Body of pancreas (tissue), 4 donors: ENCODE data around the gene DNM2. TPM values are rescaled to one million over a fixed set of nuclear protein-coding genes. Genes with fewer than 3 reads are reported as not detected.
A peak's percentile ranks its signal among the peaks of the same experiment; 100 is the strongest.

Experiments
- ATAC-seq: fragments of 150-250 bp; one replicate; pipeline ENCODE4 v1.9.1; 2016
- DNase-seq, 4 donors: peaks; one replicate each; pipeline ENCODE4 v3.0.0-alpha.2; 2019
- H3K27ac ChIP-seq, 4 donors: fragments of 200-600 bp; sonication (generic); 1 replicate in 3 of 4; 2 replicates in 1 of 4; pipeline versions ENCODE4 v1.5.1 to v1.6.1; 2016 to 2019; ENCODE audit warnings: mild to moderate bottlenecking in 1 of 4, mixed read lengths in 1 of 4, moderate library complexity in 1 of 4
- H3K27me3 ChIP-seq, 2 donors: fragments of 200-600 bp; sonication (generic); one replicate each; pipeline ENCODE4 v1.6.0; 2016; ENCODE audit warnings: mild to moderate bottlenecking in 1 of 2
- H3K36me3 ChIP-seq, 2 donors: fragments of 200-600 bp; sonication (generic); replicated peaks in 1 of 2; 2 replicates each; pipeline ENCODE4 v1.5.1; 2016; ENCODE audit warnings: low read depth in 2 of 2; ENCODE audit not compliant: insufficient read depth in 1 of 2
- H3K4me1 ChIP-seq: fragments of 200-600 bp; sonication (generic); one replicate; pipeline ENCODE4 v1.6.0; 2016
- H3K4me3 ChIP-seq, 2 donors: fragments of 200-600 bp; sonication (generic); 1 replicate in 1 of 2; 2 replicates in 1 of 2; pipeline ENCODE4 v1.5.1; 2016 to 2019
- H3K9me3 ChIP-seq, 3 donors: fragments of 200-600 bp; sonication (generic); 1 replicate in 2 of 3; 2 replicates in 1 of 3; pipeline ENCODE4 v1.5.1; 2016
- POLR2A ChIP-seq, 3 donors: fragments of 450-650 bp; IDR thresholded peaks; one replicate each; pipeline ENCODE4 v1.6.1; 2016; ENCODE audit warnings: antibody characterized with exemption in 3 of 3, mild to moderate bottlenecking in 2 of 3
- WGBS, 2 donors: methylation state at CpG; one replicate each; pipeline ENCODE4 v1.1.5; 2017; 5-methylcytosine and 5-hydroxymethylcytosine counted together
- intact Hi-C: fragments of 100-400 bp; cut with DNase I; formaldehyde crosslinking; loops from one replicate; pipeline ENCODE4 v1.15.1; 2023
- total RNA-seq, 2 donors: library from RNA; depleted of rRNA; stranded (reverse); fragments of >200 nt; gene quantifications; one replicate each; pipeline ENCODE4 v1.1.0, GENCODE V29; 2016
- TF ChIP-seq, protein P1 (sequence below), 7 experiments: fragments of 450-650 bp in 4 of 7; fragments of 200-600 bp in 3 of 7; sonication (generic) in 3 of 7; IDR thresholded peaks; one replicate each; pipeline ENCODE4 v1.5.1; 2016 to 2019; ENCODE audit warnings: antibody characterized with exemption in 7 of 7

DNM2 gene
- total RNA-seq, 2 donors from 2014 or later = 98.6 to 158 TPM

DNA sequence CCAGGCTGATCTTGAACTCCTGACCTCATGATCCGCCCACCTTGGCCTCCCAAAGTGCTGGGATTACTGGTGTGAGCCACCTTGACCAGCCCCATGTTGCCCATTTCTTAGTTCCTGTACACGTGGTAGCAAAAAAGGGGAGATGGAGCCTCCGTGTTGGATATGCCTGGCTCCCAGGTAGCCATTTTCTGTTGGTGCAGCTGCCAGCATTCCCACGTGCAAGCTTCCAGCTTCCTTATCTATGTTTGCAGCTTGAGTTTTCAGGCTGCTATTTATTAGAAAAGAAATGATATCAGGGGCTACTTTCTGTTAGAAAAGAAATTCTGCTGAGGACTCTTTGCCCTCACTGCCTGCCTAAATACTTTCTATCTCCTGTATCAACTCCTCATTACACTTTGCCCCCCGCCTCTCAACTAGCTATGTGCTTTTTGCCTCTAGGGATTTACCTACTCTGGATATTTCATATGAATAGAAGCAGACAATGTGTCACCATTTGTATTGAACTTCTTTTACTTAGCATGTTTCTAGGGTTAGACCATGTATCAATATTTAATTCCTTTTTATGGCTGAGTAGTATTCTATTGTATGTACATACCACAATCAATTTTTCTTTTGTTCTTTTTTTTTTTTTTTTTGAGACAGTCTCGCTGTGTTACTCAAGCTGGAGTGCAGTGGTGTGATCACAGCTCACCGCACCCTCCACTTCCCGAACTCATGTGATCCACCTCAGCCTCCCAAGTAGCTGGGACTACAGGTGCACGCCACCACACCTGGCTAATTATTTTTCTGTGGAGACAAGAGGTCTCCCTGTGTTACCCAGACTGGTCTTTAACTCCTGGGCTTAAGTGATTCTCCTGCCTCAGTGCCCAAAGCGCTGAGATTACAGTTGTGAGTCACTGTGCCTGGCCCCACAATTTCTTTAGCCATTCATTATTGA lies 121.5 kb downstream of the DNM2 start:
- intact Hi-C loops = loop anchor here (10.0 kb wide), 1 partner anchor 125 kb away; the partner anchor contains the start of gene DNM2
- H3K27me3 ChIP-seq = no peaks in the 10 kb centered on the region
- 33 to 34% methylated on average over 10 of the region's 10 CpGs for WGBS, 2 donors
- TF ChIP-seq, protein P1, sequence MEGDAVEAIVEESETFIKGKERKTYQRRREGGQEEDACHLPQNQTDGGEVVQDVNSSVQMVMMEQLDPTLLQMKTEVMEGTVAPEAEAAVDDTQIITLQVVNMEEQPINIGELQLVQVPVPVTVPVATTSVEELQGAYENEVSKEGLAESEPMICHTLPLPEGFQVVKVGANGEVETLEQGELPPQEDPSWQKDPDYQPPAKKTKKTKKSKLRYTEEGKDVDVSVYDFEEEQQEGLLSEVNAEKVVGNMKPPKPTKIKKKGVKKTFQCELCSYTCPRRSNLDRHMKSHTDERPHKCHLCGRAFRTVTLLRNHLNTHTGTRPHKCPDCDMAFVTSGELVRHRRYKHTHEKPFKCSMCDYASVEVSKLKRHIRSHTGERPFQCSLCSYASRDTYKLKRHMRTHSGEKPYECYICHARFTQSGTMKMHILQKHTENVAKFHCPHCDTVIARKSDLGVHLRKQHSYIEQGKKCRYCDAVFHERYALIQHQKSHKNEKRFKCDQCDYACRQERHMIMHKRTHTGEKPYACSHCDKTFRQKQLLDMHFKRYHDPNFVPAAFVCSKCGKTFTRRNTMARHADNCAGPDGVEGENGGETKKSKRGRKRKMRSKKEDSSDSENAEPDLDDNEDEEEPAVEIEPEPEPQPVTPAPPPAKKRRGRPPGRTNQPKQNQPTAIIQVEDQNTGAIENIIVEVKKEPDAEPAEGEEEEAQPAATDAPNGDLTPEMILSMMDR (IDR thresholded peaks at IDR 0.05) = peak in 1 of 7 experiments; percentile 5
- no peak for TF ChIP-seq POLR2A (IDR thresholded peaks at IDR 0.05)
- H3K4me3 ChIP-seq = no peak overlapping the region
- no peaks in the 10 kb centered on the region for H3K36me3 ChIP-seq
- peak overlapping the region; percentile 63 to 87 (median 83) for H3K27ac ChIP-seq
- no peak for ATAC-seq
- DNase-seq = peak; percentile 86 to 89 (median 87)
- peaks cover 0 to 7% (median 0%) of the 10 kb centered on the region in 3 donors for H3K9me3 ChIP-seq
- peaks cover 35% of the 10 kb centered on the region for H3K4me1 ChIP-seq

- ATAC-seq (no peak), DNase-seq (no peak)
- H3K36me3 ChIP-seq = no peaks in the 10 kb centered on the region
- H3K27ac ChIP-seq = no peak overlapping the region
- no peaks in the 10 kb centered on the region for H3K27me3 ChIP-seq
- H3K4me1 ChIP-seq = peaks cover 17% of the 10 kb centered on the region
- 93% methylated on average over 7 of the region's 7 CpGs for WGBS, 2 donors
- TF ChIP-seq, protein P1 (IDR thresholded peaks at IDR 0.05) = no peak
- TF ChIP-seq POLR2A (IDR thresholded peaks at IDR 0.05) = no peak
- no peak overlapping the region for H3K4me3 ChIP-seq
- H3K9me3 ChIP-seq = no peaks in the 10 kb centered on the region
- intact Hi-C loops = loop anchor here (10.0 kb wide), 1 partner anchor 128 kb away; the partner anchor contains the start of gene DNM2
Measured at GRCh38 chr19:10842788-10843187, 124.9 kb downstream of the DNM2 start.

DNA sequence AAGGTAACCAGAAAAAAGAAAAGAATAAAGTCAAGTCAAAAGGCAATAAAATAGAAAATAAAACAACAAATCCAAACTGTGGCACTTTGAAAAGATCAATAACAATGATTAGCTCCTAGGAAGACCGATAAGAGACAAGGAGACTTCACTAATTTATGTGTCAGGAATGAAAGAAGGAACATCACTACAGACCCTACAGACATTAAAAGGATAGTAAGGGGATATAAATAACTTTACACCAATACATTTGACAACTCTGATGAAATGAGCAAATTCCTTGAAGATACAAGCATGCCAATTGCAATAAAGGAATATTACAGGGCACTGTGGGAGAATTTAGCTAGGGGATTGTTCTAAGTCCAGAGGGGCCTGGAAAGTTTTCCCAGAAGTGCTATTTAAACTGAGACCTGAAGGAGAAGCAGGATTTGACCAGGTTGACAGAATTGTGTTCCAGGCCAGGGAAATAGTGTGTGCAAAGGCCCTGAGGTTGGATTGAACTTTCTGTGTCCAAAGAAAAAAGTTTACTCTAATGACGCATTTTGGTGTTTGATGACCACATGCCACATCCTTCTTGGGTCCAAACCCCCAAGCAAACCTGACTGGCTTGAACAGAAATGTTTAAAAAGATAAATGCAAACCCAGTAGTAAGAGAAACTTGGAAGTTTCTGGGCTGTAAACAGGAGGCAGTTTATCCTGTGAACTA lies 128.8 kb downstream of the DNM2 start:
- 74 to 81% methylated on average over 2 of the region's 2 CpGs for WGBS, 2 donors
- intact Hi-C loops = loop anchor here (10.0 kb wide), 1 partner anchor 132 kb away; the partner anchor contains the start of gene DNM2

GRCh38 chr19:10848230-10848856 lies 130.5 kb downstream of the DNM2 start, which contains the start of gene C19orf38:
Gene C19orf38, plus strand, starts transcription at chr19:10848415. Its CDS starts 94 bp downstream, at chr19:10848509.
- no peak within 1 kb of the TSS for H3K4me3 ChIP-seq
- ATAC-seq (no peak), DNase-seq (no peak)
- TF ChIP-seq, protein P1 (IDR thresholded peaks at IDR 0.05) = no peak
- no peak for TF ChIP-seq POLR2A (IDR thresholded peaks at IDR 0.05)
- H3K36me3 ChIP-seq = no peaks in the 10 kb centered on the region
- no peak within 1 kb of the TSS for H3K27ac ChIP-seq
- no peaks in the 10 kb centered on the region for H3K9me3 ChIP-seq
- intact Hi-C loops = loop anchor here (10.0 kb wide), 1 partner anchor 134 kb away; the partner anchor contains the start of gene DNM2
- H3K27me3 ChIP-seq = no peaks in the 10 kb centered on the region
- no peaks in the 10 kb centered on the region for H3K4me1 ChIP-seq
- WGBS, 2 donors = 51 to 73% methylated on average over 11 to 14 of the region's 14 CpGs

More for the DNA sequence above, 128.8 kb downstream of the DNM2 start:
- no peak for TF ChIP-seq POLR2A (IDR thresholded peaks at IDR 0.05)
- TF ChIP-seq, protein P1 (IDR thresholded peaks at IDR 0.05) = no peak
- Histone ChIP-seq H3K27me3 (no peaks in the 10 kb centered on the region), H3K4me3 (no peak overlapping the region), H3K4me1 (no peaks in the 10 kb centered on the region), H3K27ac (no peak overlapping the region), H3K36me3 (no peaks in the 10 kb centered on the region), H3K9me3 (no peaks in the 10 kb centered on the region)
- no peak for ATAC-seq
- no peak for DNase-seq
